GM21529 (cell line): ENCODE measurements around the gene CTNND1.

Source experiments
- ATAC-seq: cut with Tn5 transposase; IDR thresholded peaks from one replicate; pipeline ENCODE4 v1.9.1; 2021; ENCODE audit not compliant: unreplicated experiment

Gene CTNND1

GRCh38 chr11:57868491-57868890, 106.9 kb downstream of the CTNND1 start:
- ATAC-seq: no peak
